CD14-positive monocyte (primary cell): ENCODE measurements around the gene RAB21. TPM values are rescaled to one million over a fixed set of nuclear protein-coding genes. Genes with fewer than 3 reads are reported as not detected.

Source experiments
- DNase-seq, 3 donors: peaks; one replicate each; pipeline ENCODE4 v3.0.0-alpha.2; 2011 to 2022
- H2AFZ ChIP-seq: 2 replicates; pipeline ENCODE4 v1.6.0; 2012; ENCODE audit warnings: mild to moderate bottlenecking, low read depth, low read length, inconsistent platforms; ENCODE audit not compliant: insufficient read depth, poor library complexity, severe bottlenecking
- H3K27ac ChIP-seq, 2 donors: 1 replicate in 1 of 2; 2 replicates in 1 of 2; pipeline ENCODE4 v1.5.1; 2012 to 2013; ENCODE audit warnings: low read length in 2 of 2, control low read depth in 1 of 2, inconsistent platforms in 1 of 2, low read depth in 1 of 2, mild to moderate bottlenecking in 1 of 2
- H3K27me3 ChIP-seq, 2 donors: one replicate each; pipeline versions ENCODE4 v1.6.0 to v1.6.1; 2011 to 2013; ENCODE audit warnings: low read length in 2 of 2; ENCODE audit not compliant: control insufficient read depth in 2 of 2, insufficient read depth in 2 of 2
- H3K36me3 ChIP-seq, 2 donors: replicated peaks in 1 of 2; 1 replicate in 1 of 2; 2 replicates in 1 of 2; pipeline versions ENCODE4 v1.5.1 to v1.6.1; 2012 to 2013; ENCODE audit warnings: low read length in 2 of 2, control low read depth in 1 of 2, inconsistent platforms in 1 of 2, mild to moderate bottlenecking in 1 of 2; ENCODE audit not compliant: insufficient read depth in 2 of 2, control insufficient read depth in 1 of 2
- H3K4me1 ChIP-seq, 2 donors: 1 replicate in 1 of 2; 2 replicates in 1 of 2; pipeline versions ENCODE4 v1.5.1 to v1.6.1; 2012 to 2013; ENCODE audit warnings: low read length in 2 of 2, control low read depth in 1 of 2, inconsistent platforms in 1 of 2, mild to moderate bottlenecking in 1 of 2, moderate library complexity in 1 of 2; ENCODE audit not compliant: insufficient read depth in 2 of 2, control insufficient read depth in 1 of 2
- H3K4me2 ChIP-seq: replicated peaks from 2 replicates; pipeline ENCODE3; 2012; ENCODE audit warnings: low read length, moderate library complexity, mild to moderate bottlenecking; ENCODE audit not compliant: poor library complexity, severe bottlenecking; ENCODE audit errors: extremely low read depth
- H3K4me3 ChIP-seq, 3 experiments: fragments of 200-600 bp in 1 of 3; sonication (generic) in 1 of 3; replicated peaks in 1 of 3; 1 replicate in 2 of 3; 2 replicates in 1 of 3; pipeline ENCODE4 v1.5.1; 2011 to 2013; ENCODE audit warnings: low read length in 3 of 3, mild to moderate bottlenecking in 3 of 3, control low read depth in 2 of 3, low read depth in 2 of 3, inconsistent platforms in 1 of 3, moderate library complexity in 1 of 3
- H3K79me2 ChIP-seq: 2 replicates; pipeline ENCODE4 v1.6.0; 2012; ENCODE audit warnings: mild to moderate bottlenecking, control low read depth, inconsistent platforms, low read length, moderate library complexity; ENCODE audit not compliant: insufficient read depth
- H3K9ac ChIP-seq: 2 replicates; pipeline ENCODE4 v1.6.0; 2017; ENCODE audit warnings: low read length, mild to moderate bottlenecking; ENCODE audit not compliant: insufficient read depth, poor library complexity, severe bottlenecking
- H3K9me3 ChIP-seq, 2 donors: replicated peaks in 1 of 2; 1 replicate in 1 of 2; 2 replicates in 1 of 2; pipeline versions ENCODE4 v1.5.1 to v1.6.1; 2012 to 2013; ENCODE audit warnings: low read length in 2 of 2, control low read depth in 1 of 2; ENCODE audit not compliant: control insufficient read depth in 1 of 2, insufficient read depth in 1 of 2
- H4K20me1 ChIP-seq: 2 replicates; pipeline ENCODE4 v1.6.0; 2012; ENCODE audit warnings: mild to moderate bottlenecking, low read length, control low read depth, moderate library complexity; ENCODE audit not compliant: insufficient read depth
- H3K27ac Mint-ChIP-seq, 7 donors: one replicate each; pipeline ENCODE4 v1.8.0; 2020; ENCODE audit warnings: mild to moderate bottlenecking in 7 of 7, mixed read lengths in 7 of 7, moderate library complexity in 6 of 7, inconsistent platforms in 2 of 7
- H3K27me3 Mint-ChIP-seq, 3 donors: one replicate each; pipeline ENCODE4 v1.8.0; 2021 to 2022; ENCODE audit warnings: low read depth in 3 of 3, mild to moderate bottlenecking in 3 of 3, mixed read lengths in 3 of 3, moderate library complexity in 3 of 3, inconsistent platforms in 1 of 3
- H3K36me3 Mint-ChIP-seq, 2 donors: one replicate each; pipeline ENCODE4 v1.8.0; 2020; ENCODE audit warnings: mixed read lengths in 2 of 2, inconsistent platforms in 1 of 2, mild to moderate bottlenecking in 1 of 2
- H3K4me1 Mint-ChIP-seq: one replicate; pipeline ENCODE4 v1.8.0; 2020; ENCODE audit warnings: mild to moderate bottlenecking, mixed read lengths
- H3K4me3 Mint-ChIP-seq, 2 donors: one replicate each; pipeline ENCODE4 v1.8.0; 2020; ENCODE audit warnings: mild to moderate bottlenecking in 2 of 2, mixed read lengths in 2 of 2, moderate library complexity in 1 of 2
- H3K9me3 Mint-ChIP-seq, 7 donors: one replicate each; pipeline ENCODE4 v1.8.0; 2020 to 2022; ENCODE audit warnings: mixed read lengths in 7 of 7, mild to moderate bottlenecking in 6 of 7, moderate library complexity in 6 of 7, inconsistent platforms in 2 of 7
- WGBS: methylation state at CpG from one replicate; pipeline ENCODE4 v1.1.5; 2013; ENCODE audit warnings: missing lambda C conversion rate; ENCODE audit not compliant: insufficient coverage; 5-methylcytosine and 5-hydroxymethylcytosine counted together
- intact Hi-C, 2 donors: fragments of 100-400 bp; cut with micrococcal nuclease; formaldehyde crosslinking; loops; one replicate each; pipeline versions ENCODE4 v1.15.0 to v1.15.1; 2023
- polyA plus RNA-seq, 3 donors: library from polyadenylated mRNA; depleted of rRNA in 1 of 3; unstranded in 2 of 3; stranded (reverse) in 1 of 3; fragments of 300-500 nt in 2 of 3; fragments of >200 nt in 1 of 3; fragmentation: Illumina TruSeq in 2 of 3; gene quantifications; 1 replicate in 2 of 3; 2 replicates in 1 of 3; pipeline ENCODE4 v1.2.3, GENCODE V29; 2012 to 2021
- TF ChIP-seq, protein P1 (sequence below): fragments of 200-600 bp; IDR thresholded peaks from one replicate; pipeline ENCODE4 v1.8.0; 2022; ENCODE audit warnings: antibody characterized with exemption, mild to moderate bottlenecking

RAB21 gene
- polyA plus RNA-seq, 3 donors: 10.8 to 36.0 (median 31.1) TPM

DNA sequence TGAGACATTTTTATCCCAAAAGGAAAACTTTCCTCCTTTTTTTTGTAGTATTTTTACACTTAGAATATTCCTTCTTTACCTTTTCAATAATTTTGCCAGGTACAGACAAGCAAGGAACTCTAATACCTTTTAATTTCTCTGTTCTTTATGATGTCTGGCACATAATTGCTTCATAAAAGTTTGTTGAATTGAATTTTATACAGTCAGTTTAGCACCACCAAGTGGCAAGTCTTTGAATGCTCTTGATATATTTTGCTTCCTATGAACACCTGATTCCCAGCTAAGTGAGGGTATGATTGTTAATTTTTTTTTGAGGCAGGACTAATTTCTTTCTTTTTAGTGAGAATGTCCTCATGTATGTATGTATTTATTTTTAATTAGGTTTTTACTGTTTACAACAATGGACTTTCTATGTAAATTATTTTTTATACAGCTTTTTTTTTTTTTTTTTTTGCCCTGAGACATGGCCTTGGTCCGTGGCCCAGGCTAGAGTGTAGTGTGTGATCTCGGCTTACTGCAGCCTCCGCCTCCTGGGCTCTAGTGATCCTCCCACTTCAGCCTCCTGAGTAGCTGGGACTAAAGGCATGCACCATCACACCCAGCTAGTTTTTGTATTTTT lies 91.8 kb downstream of the RAB21 start:
- H3K79me2 ChIP-seq: peaks cover 98% of the 10 kb centered on the region
- DNase-seq: peak in 2 of 3 donors; percentile 22 to 26
- H3K27me3 Mint-ChIP-seq: no peaks in the 10 kb centered on the region
- intact Hi-C loops: loop anchor here (10.0 kb wide), 3 partner anchors 62 to 92 kb away; partner anchors contain the start of gene RAB21 (in 1 of the 2)
- H2AFZ ChIP-seq: no peak overlapping the region
- WGBS: no CpG with 5 or more reads among the region's 3 CpGs
- H3K4me2 ChIP-seq: peak overlapping the region; percentile 9
- H3K9me3 Mint-ChIP-seq: peaks cover 0 to 10% (median 0%) of the 10 kb centered on the region in 7 donors
- H3K36me3 Mint-ChIP-seq: peaks cover 7 to 35% of the 10 kb centered on the region in 2 donors
- peaks cover 4 to 15% of the 10 kb centered on the region in 2 donors for H3K36me3 ChIP-seq
- H3K4me1 ChIP-seq: peaks cover 13 to 14% of the 10 kb centered on the region in 2 donors
- peak overlapping the region in 6 of 7 donors; percentile 7 to 71 (median 33) for H3K27ac Mint-ChIP-seq
- TF ChIP-seq, protein P1, sequence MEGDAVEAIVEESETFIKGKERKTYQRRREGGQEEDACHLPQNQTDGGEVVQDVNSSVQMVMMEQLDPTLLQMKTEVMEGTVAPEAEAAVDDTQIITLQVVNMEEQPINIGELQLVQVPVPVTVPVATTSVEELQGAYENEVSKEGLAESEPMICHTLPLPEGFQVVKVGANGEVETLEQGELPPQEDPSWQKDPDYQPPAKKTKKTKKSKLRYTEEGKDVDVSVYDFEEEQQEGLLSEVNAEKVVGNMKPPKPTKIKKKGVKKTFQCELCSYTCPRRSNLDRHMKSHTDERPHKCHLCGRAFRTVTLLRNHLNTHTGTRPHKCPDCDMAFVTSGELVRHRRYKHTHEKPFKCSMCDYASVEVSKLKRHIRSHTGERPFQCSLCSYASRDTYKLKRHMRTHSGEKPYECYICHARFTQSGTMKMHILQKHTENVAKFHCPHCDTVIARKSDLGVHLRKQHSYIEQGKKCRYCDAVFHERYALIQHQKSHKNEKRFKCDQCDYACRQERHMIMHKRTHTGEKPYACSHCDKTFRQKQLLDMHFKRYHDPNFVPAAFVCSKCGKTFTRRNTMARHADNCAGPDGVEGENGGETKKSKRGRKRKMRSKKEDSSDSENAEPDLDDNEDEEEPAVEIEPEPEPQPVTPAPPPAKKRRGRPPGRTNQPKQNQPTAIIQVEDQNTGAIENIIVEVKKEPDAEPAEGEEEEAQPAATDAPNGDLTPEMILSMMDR: peak; percentile 71
- H3K27me3 ChIP-seq: no peaks in the 10 kb centered on the region
- no peak overlapping the region for H3K4me3 ChIP-seq
- H3K27ac ChIP-seq: no peak overlapping the region
- H3K4me1 Mint-ChIP-seq: peaks cover 17% of the 10 kb centered on the region
- H4K20me1 ChIP-seq: peaks cover 65% of the 10 kb centered on the region
- H3K9ac ChIP-seq: no peak overlapping the region
- peaks cover 2 to 7% of the 10 kb centered on the region in 2 donors for H3K9me3 ChIP-seq
- no peak overlapping the region for H3K4me3 Mint-ChIP-seq

DNA sequence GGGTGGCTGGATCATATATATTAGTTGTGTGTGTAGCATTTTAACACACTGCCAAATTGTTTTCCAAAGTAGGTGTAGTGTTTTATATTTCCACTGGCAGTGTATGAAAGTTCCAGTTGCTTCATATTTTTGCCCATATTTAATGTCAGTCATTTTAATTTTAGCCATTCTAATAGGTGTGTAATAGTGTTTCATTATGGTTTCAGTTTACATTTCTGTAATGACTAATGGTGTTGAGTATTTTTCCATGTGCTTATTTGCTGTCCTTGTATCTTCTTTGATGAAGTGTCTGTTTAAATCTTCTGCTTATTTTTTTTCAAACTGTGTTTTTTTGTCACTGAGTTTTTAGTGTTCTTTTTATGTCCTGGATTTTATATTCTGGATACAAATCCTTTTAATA lies 93.5 kb downstream of the RAB21 start:
- DNase-seq: no peak
- peaks cover 0 to 13% (median 2%) of the 10 kb centered on the region in 7 donors for H3K9me3 Mint-ChIP-seq
- Histone ChIP-seq H3K27ac (no peak overlapping the region), H3K79me2 (peaks cover 98% of the 10 kb centered on the region), H3K36me3 (peaks cover 4 to 23% of the 10 kb centered on the region in 2 donors), H4K20me1 (peaks cover 69% of the 10 kb centered on the region), H3K9ac (no peak overlapping the region), H3K4me2 (no peak overlapping the region), H3K9me3 (peaks cover 8 to 13% of the 10 kb centered on the region in 2 donors), H3K4me3 (no peak overlapping the region), H3K4me1 (peaks cover 13 to 14% of the 10 kb centered on the region in 2 donors), H2AFZ (no peak overlapping the region), H3K27me3 (no peaks in the 10 kb centered on the region)
- peaks cover 5 to 31% of the 10 kb centered on the region in 2 donors for H3K36me3 Mint-ChIP-seq
- peaks cover 7% of the 10 kb centered on the region for H3K4me1 Mint-ChIP-seq
- TF ChIP-seq, protein P1: no peak
- H3K4me3 Mint-ChIP-seq: no peak overlapping the region
- intact Hi-C loops: loop anchor here (10.0 kb wide), 3 partner anchors 63 to 93 kb away; partner anchors contain the start of gene RAB21 (in 1 of the 2)
- no peaks in the 10 kb centered on the region for H3K27me3 Mint-ChIP-seq
- no peak overlapping the region for H3K27ac Mint-ChIP-seq
